Measurements from ENCODE around the gene SKI.

- TF ChIP-seq EZH2 (IDR thresholded peaks at IDR 0.05; ENCODE audit: borderline replicate concordance, low read depth, low read length, severe bottlenecking) (no peak), CTCF (IDR thresholded peaks at IDR 0.05; ENCODE audit: borderline replicate concordance, extremely low read depth, low read length, poor library complexity, severe bottlenecking) (no peak)
Measured at GRCh38 chr1:2274231-2274928, 46.3 kb downstream of the SKI start.
